GM18511 (cell line): Measurements from ENCODE around the gene MAP6D1.

ENCODE experiments used
- ATAC-seq: cut with Tn5 transposase; IDR thresholded peaks from one replicate; pipeline ENCODE4 v1.9.1; 2021; ENCODE audit warnings: mild to moderate bottlenecking, moderate library complexity; ENCODE audit not compliant: unreplicated experiment

MAP6D1 gene

GRCh38 chr3:183825456-183826161 is at the start of gene MAP6D1:
MAP6D1 (minus strand) TSS chr3:183825577; CDS start chr3:183825547, 30 bp downstream.
- peak; percentile 64 for ATAC-seq

GRCh38 chr3:183873914-183874313 is 48.5 kb upstream of the MAP6D1 start:
- ATAC-seq, result no peak

- no peak for ATAC-seq
Observed at GRCh38 chr3:183871541-183871940, 46.2 kb upstream of the MAP6D1 start.

- no peak for ATAC-seq
Observed at GRCh38 chr3:183870563-183870962, 45.2 kb upstream of the MAP6D1 start.

GRCh38 chr3:183868796-183869195 is 43.4 kb upstream of the MAP6D1 start:
- no peak for ATAC-seq

GRCh38 chr3:183862610-183863009 is 37.2 kb upstream of the MAP6D1 start:
- no peak for ATAC-seq

GRCh38 chr3:183857863-183858262 is 32.5 kb upstream of the MAP6D1 start:
- ATAC-seq, result no peak

- no peak for ATAC-seq
Observed at GRCh38 chr3:183854318-183855035, 29.1 kb upstream of the MAP6D1 start.

GRCh38 chr3:183845608-183846288 is 20.4 kb upstream of the MAP6D1 start:
- ATAC-seq, result no peak

GRCh38 chr3:183845090-183845489 is 19.7 kb upstream of the MAP6D1 start:
- no peak for ATAC-seq

- ATAC-seq, result no peak
Observed at GRCh38 chr3:183844606-183845005, 19.2 kb upstream of the MAP6D1 start.

GRCh38 chr3:183839751-183840150 is 14.4 kb upstream of the MAP6D1 start:
- no peak for ATAC-seq

GRCh38 chr3:183837894-183838293 is 12.5 kb upstream of the MAP6D1 start:
- no peak for ATAC-seq

- no peak for ATAC-seq
Observed at GRCh38 chr3:183837390-183837789, 12.0 kb upstream of the MAP6D1 start.

- ATAC-seq, result no peak
Observed at GRCh38 chr3:183833516-183833915, 8.1 kb upstream of the MAP6D1 start.

- no peak for ATAC-seq
Observed at GRCh38 chr3:183830187-183830586, 4.8 kb upstream of the MAP6D1 start.

- ATAC-seq, result no peak
Observed at GRCh38 chr3:183829466-183829865, 4.1 kb upstream of the MAP6D1 start.

GRCh38 chr3:183828538-183828870 is 3.1 kb upstream of the MAP6D1 start:
- ATAC-seq, result no peak

- no peak for ATAC-seq
Observed at GRCh38 chr3:183827809-183828537, 2.6 kb upstream of the MAP6D1 start.

- ATAC-seq, result no peak
Observed at GRCh38 chr3:183826448-183827250, 1.3 kb upstream of the MAP6D1 start.
